H1 (cell line): Measurements from ENCODE around the gene CCDC102A. TPM values are rescaled to one million over a fixed set of nuclear protein-coding genes. Genes with fewer than 3 reads are reported as not detected.

Experiments
- CTCF ChIA-PET: fragments of 300-600 bp; sonication (Branson Sonifier 250); formaldehyde crosslinking; loops from one replicate; lab custom pipeline; 2021; ENCODE audit not compliant: partially characterized antibody; lab: Charles Lee
- POLR2A ChIA-PET: fragments of 300-600 bp; sonication (Branson Sonifier 250); formaldehyde crosslinking; loops from one replicate; lab custom pipeline; 2021; ENCODE audit warnings: inconsistent platforms; ENCODE audit not compliant: partially characterized antibody; lab: Charles Lee
- DNase-seq, 2 experiments: peaks; one replicate each; pipeline versions ENCODE4 v3.0.0 to v3.0.0-alpha.2; 2010 to 2022; ENCODE audit warnings: low spot score in 2 of 2, low read depth in 1 of 2, mixed read lengths in 1 of 2
- FAIRE-seq: peaks from 2 replicates; lab custom pipeline; 2011; peaks lifted over from hg19 to GRCh38; lab: Jason Lieb, UNC
- H2AFZ ChIP-seq: 2 replicates; pipeline ENCODE4 v1.8.1; 2012; ENCODE audit warnings: low read length, inconsistent platforms
- H2AK5ac ChIP-seq: 2 replicates; pipeline ENCODE4 v1.6.1; 2013; ENCODE audit warnings: low read depth, low read length
- H2BK120ac ChIP-seq: replicated peaks from 2 replicates; pipeline ENCODE3; 2013; ENCODE audit warnings: low read depth, low read length, inconsistent platforms
- H2BK12ac ChIP-seq: 2 replicates; pipeline ENCODE4 v1.6.1; 2013; ENCODE audit warnings: low read depth, low read length
- H2BK15ac ChIP-seq: 2 replicates; pipeline ENCODE4 v1.6.1; 2013; ENCODE audit warnings: low read length
- H2BK20ac ChIP-seq: 2 replicates; pipeline ENCODE4 v1.6.1; 2013; ENCODE audit warnings: low read length
- H2BK5ac ChIP-seq: 2 replicates; pipeline ENCODE4 v1.6.1; 2013; ENCODE audit warnings: low read depth, low read length
- H3K14ac ChIP-seq: 2 replicates; pipeline ENCODE4 v1.6.1; 2013; ENCODE audit warnings: inconsistent platforms; ENCODE audit not compliant: insufficient read length
- H3K18ac ChIP-seq: 2 replicates; pipeline ENCODE4 v1.6.1; 2013; ENCODE audit warnings: low read length; ENCODE audit errors: extremely low read depth
- H3K23ac ChIP-seq: 2 replicates; pipeline ENCODE4 v1.6.1; 2013; ENCODE audit warnings: inconsistent platforms; ENCODE audit not compliant: insufficient read length
- H3K23me2 ChIP-seq: 2 replicates; pipeline ENCODE4 v1.6.1; 2013; ENCODE audit warnings: low read depth, low read length
- H3K27ac ChIP-seq: 2 replicates; pipeline ENCODE4 v1.6.1; 2011; ENCODE audit warnings: low read depth, low read length, inconsistent platforms
- H3K27me3 ChIP-seq, 4 experiments: replicated peaks in 1 of 4; 1 replicate in 1 of 4; 2 replicates in 3 of 4; pipeline versions ENCODE4 v1.6.1 to v1.8.1; 2011 to 2013; ENCODE audit warnings: low read length in 3 of 4, mild to moderate bottlenecking in 3 of 4, inconsistent platforms in 2 of 4, mixed read lengths in 2 of 4, moderate library complexity in 1 of 4; ENCODE audit not compliant: control insufficient read depth in 3 of 4, insufficient read depth in 3 of 4; ENCODE audit errors: extremely low read depth in 1 of 4
- H3K36me3 ChIP-seq, 4 experiments: 2 replicates each; pipeline versions ENCODE4 v1.6.1 to v1.8.1; 2011 to 2013; ENCODE audit warnings: mild to moderate bottlenecking in 4 of 4, low read length in 3 of 4, moderate library complexity in 2 of 4, control low read depth in 1 of 4, inconsistent platforms in 1 of 4; ENCODE audit not compliant: insufficient read depth in 4 of 4, control insufficient read depth in 2 of 4
- H3K4ac ChIP-seq: replicated peaks from 2 replicates; pipeline ENCODE3; 2013; ENCODE audit warnings: low read length, low read depth, mixed read lengths, inconsistent platforms; ENCODE audit not compliant: insufficient read length
- H3K4me1 ChIP-seq, 4 experiments: replicated peaks in 1 of 4; 1 replicate in 1 of 4; 2 replicates in 3 of 4; pipeline versions ENCODE4 v1.6.1 to v1.8.1; 2011 to 2013; ENCODE audit warnings: low read length in 3 of 4, inconsistent platforms in 2 of 4, mixed read lengths in 1 of 4; ENCODE audit not compliant: insufficient read depth in 4 of 4, control insufficient read depth in 3 of 4
- H3K4me2 ChIP-seq, 2 experiments: 2 replicates each; pipeline versions ENCODE4 v1.6.1 to v1.8.1; 2011 to 2013; ENCODE audit warnings: low read depth in 2 of 2, low read length in 2 of 2, control low read depth in 1 of 2, inconsistent platforms in 1 of 2, mild to moderate bottlenecking in 1 of 2; ENCODE audit not compliant: insufficient read depth in 1 of 2
- H3K4me3 ChIP-seq, 4 experiments: fragments of 200-600, 300-600 bp in 1 of 4; sonication (generic), shearing (Covaris generic), sonication (Bioruptor Twin) in 1 of 4; 2 replicates each; pipeline versions ENCODE4 v1.5.1 to v1.8.1; 2011 to 2016; ENCODE audit warnings: low read length in 4 of 4, low read depth in 3 of 4, control low read depth in 2 of 4, inconsistent platforms in 2 of 4, mild to moderate bottlenecking in 2 of 4, mixed read lengths in 1 of 4, moderate library complexity in 1 of 4; ENCODE audit not compliant: insufficient read depth in 2 of 4; ENCODE audit errors: extremely low read depth in 1 of 4
- H3K56ac ChIP-seq: replicated peaks from 2 replicates; pipeline ENCODE3; 2013; ENCODE audit warnings: low read depth, mild to moderate bottlenecking, mixed read lengths, low read length, inconsistent platforms; ENCODE audit not compliant: insufficient read length
- H3K79me1 ChIP-seq: 2 replicates; pipeline ENCODE4 v1.6.1; 2013; ENCODE audit warnings: low read depth, low read length, control low read depth
- H3K79me2 ChIP-seq, 2 experiments: 2 replicates each; pipeline versions ENCODE4 v1.6.1 to v1.8.1; 2012 to 2013; ENCODE audit warnings: low read length in 2 of 2, mild to moderate bottlenecking in 2 of 2, inconsistent platforms in 1 of 2; ENCODE audit not compliant: insufficient read depth in 2 of 2, control insufficient read depth in 1 of 2
- H3K9ac ChIP-seq, 4 experiments: replicated peaks in 1 of 4; 1 replicate in 1 of 4; 2 replicates in 3 of 4; pipeline versions ENCODE4 v1.6.1 to v1.8.1; 2011 to 2013; ENCODE audit warnings: low read depth in 3 of 4, low read length in 3 of 4, control low read depth in 2 of 4, mild to moderate bottlenecking in 2 of 4, moderate library complexity in 2 of 4, inconsistent platforms in 1 of 4; ENCODE audit errors: extremely low read depth in 1 of 4
- H3K9me3 ChIP-seq, 2 experiments: 2 replicates each; pipeline versions ENCODE4 v1.6.1 to v1.8.1; 2012 to 2013; ENCODE audit warnings: mild to moderate bottlenecking in 2 of 2, moderate library complexity in 2 of 2, control low read depth in 1 of 2, inconsistent platforms in 1 of 2, low read depth in 1 of 2, low read length in 1 of 2, mixed read lengths in 1 of 2; ENCODE audit not compliant: insufficient read depth in 2 of 2
- H4K20me1 ChIP-seq, 2 experiments: replicated peaks in 1 of 2; 2 replicates each; pipeline versions ENCODE3 to v1.8.1; 2011 to 2013; ENCODE audit warnings: inconsistent platforms in 2 of 2, low read length in 2 of 2, mild to moderate bottlenecking in 1 of 2; ENCODE audit not compliant: insufficient read depth in 2 of 2, control insufficient read depth in 1 of 2
- H4K5ac ChIP-seq: 2 replicates; pipeline ENCODE4 v1.6.1; 2013; ENCODE audit warnings: low read length, low read depth, mixed read lengths, inconsistent platforms; ENCODE audit not compliant: insufficient read length
- H4K8ac ChIP-seq: 2 replicates; pipeline ENCODE4 v1.8.0; 2013; ENCODE audit warnings: mild to moderate bottlenecking, moderate library complexity, low read length, inconsistent platforms; ENCODE audit not compliant: insufficient read depth; ENCODE audit errors: extremely low read depth
- H4K91ac ChIP-seq: replicated peaks from 2 replicates; pipeline ENCODE3; 2013; ENCODE audit warnings: low read length, mixed read lengths, inconsistent platforms; ENCODE audit not compliant: insufficient read length
- BACH1 ChIP-seq: IDR thresholded peaks from 2 replicates; pipeline ENCODE4 v1.6.1; 2012; ENCODE audit warnings: low read length, improper control_type of control experiment
- BRCA1 ChIP-seq: IDR thresholded peaks from 2 replicates; pipeline ENCODE4 v1.6.1; 2012; ENCODE audit warnings: low read depth, low read length, improper control_type of control experiment
- CBX8 ChIP-seq: fragments of 300-800, 300-1000 bp; sonication (generic); IDR thresholded peaks from 2 replicates; pipeline ENCODE4 v1.7.1; 2016; ENCODE audit warnings: low read depth, low read length, borderline replicate concordance
- FOSL1 ChIP-seq: IDR thresholded peaks from 2 replicates; pipeline ENCODE4 v1.6.1; 2011; ENCODE audit warnings: mild to moderate bottlenecking, low read depth, low read length, moderate library complexity; ENCODE audit not compliant: insufficient read depth
- GTF2F1 ChIP-seq: IDR thresholded peaks from 2 replicates; pipeline ENCODE4 v1.6.1; 2012; ENCODE audit warnings: low read depth, low read length, improper control_type of control experiment, borderline replicate concordance
- HDAC2 ChIP-seq, 2 experiments: fragments of 300-600 bp in 1 of 2; sonication (generic) in 1 of 2; IDR thresholded peaks; 2 replicates each; pipeline ENCODE4 v1.6.1; 2011 to 2012; ENCODE audit warnings: low read depth in 2 of 2, low read length in 2 of 2, mild to moderate bottlenecking in 2 of 2, moderate library complexity in 2 of 2, borderline replicate concordance in 1 of 2, inconsistent platforms in 1 of 2
- KDM5A ChIP-seq: fragments of 200-600 bp; IDR thresholded peaks from 2 replicates; pipeline ENCODE4 v1.7.1; 2012; ENCODE audit warnings: mild to moderate bottlenecking, low read length, inconsistent platforms, mixed read lengths
- PHF8 ChIP-seq: fragments of 200-600 bp; sonication (generic); conservative IDR thresholded peaks from 2 replicates; pipeline ENCODE4 v1.7.1; 2012; ENCODE audit warnings: low read depth, mild to moderate bottlenecking, inconsistent platforms, low read length, moderate library complexity
- RAD21 ChIP-seq, 2 experiments: IDR thresholded peaks in 1 of 2; conservative IDR thresholded peaks in 1 of 2; 2 replicates each; pipeline ENCODE4 v1.6.1; 2011; ENCODE audit warnings: low read depth in 2 of 2, low read length in 2 of 2, improper control_type of control experiment in 1 of 2, inconsistent platforms in 1 of 2, mild to moderate bottlenecking in 1 of 2, moderate library complexity in 1 of 2
- RXRA ChIP-seq: IDR thresholded peaks from 2 replicates; pipeline ENCODE4 v1.6.1; 2011; ENCODE audit warnings: low read depth, mild to moderate bottlenecking, low read length, moderate library complexity; ENCODE audit not compliant: insufficient read depth
- SIX5 ChIP-seq: IDR thresholded peaks from 2 replicates; pipeline ENCODE4 v1.6.1; 2011; ENCODE audit warnings: mild to moderate bottlenecking, low read depth, low read length
- SP1 ChIP-seq: IDR thresholded peaks from 2 replicates; pipeline ENCODE4 v1.6.1; 2011; ENCODE audit warnings: low read depth, low read length
- SP2 ChIP-seq: IDR thresholded peaks from 2 replicates; pipeline ENCODE4 v1.6.1; 2012; ENCODE audit warnings: mild to moderate bottlenecking, low read length, inconsistent platforms
- TAF1 ChIP-seq: IDR thresholded peaks from 2 replicates; pipeline ENCODE4 v1.6.1; 2011; ENCODE audit warnings: mild to moderate bottlenecking, low read depth, low read length
- WGBS, 2 experiments: shearing (Covaris generic) in 1 of 2; methylation state at CpG; one replicate each; pipeline versions ENCODE4 v1.1.6 to v1.1.7; 2013 to 2015; ENCODE audit warnings: low lambda C conversion rate in 2 of 2, mixed read lengths in 2 of 2, inconsistent platforms in 1 of 2, low coverage in 1 of 2, missing lambda C conversion rate in 1 of 2; ENCODE audit not compliant: insufficient replicate concordance in 2 of 2, insufficient coverage in 1 of 2, insufficient read length in 1 of 2; ENCODE audit errors: extremely low coverage in 1 of 2, missing lambda C conversion rate in 1 of 2; 5-methylcytosine and 5-hydroxymethylcytosine counted together
- polyA plus RNA-seq, 7 experiments: library from polyadenylated mRNA; depleted of rRNA in 3 of 7; stranded (reverse) in 5 of 7; unstranded in 2 of 7; fragments of >200 nt in 5 of 7; fragments of 200-250 nt in 2 of 7; gene quantifications; 1 replicate in 5 of 7; 2 replicates in 1 of 7; 4 replicates in 1 of 7; pipeline versions ENCODE4 v1.2.1 to v1.2.3, GENCODE V29; 2011 to 2013; ENCODE audit warnings: missing spikeins in 2 of 7, mixed read lengths in 2 of 7
- total RNA-seq: library from RNA; stranded (reverse); fragmentation: NEBNext Ultra II Directional; extraction: Animal tissue kit (Norgen Biotek cat#: 25700); gene quantifications from 2 replicates; pipeline ENCODE4 v1.2.1, GENCODE V29; 2021

The CCDC102A gene
- total and polyA plus RNA-seq, 2 of the 8 experiments (the other 6 are each of a cell fraction or from before 2014, with no cell fraction given): 4.0 to 7.5 TPM

DNA sequence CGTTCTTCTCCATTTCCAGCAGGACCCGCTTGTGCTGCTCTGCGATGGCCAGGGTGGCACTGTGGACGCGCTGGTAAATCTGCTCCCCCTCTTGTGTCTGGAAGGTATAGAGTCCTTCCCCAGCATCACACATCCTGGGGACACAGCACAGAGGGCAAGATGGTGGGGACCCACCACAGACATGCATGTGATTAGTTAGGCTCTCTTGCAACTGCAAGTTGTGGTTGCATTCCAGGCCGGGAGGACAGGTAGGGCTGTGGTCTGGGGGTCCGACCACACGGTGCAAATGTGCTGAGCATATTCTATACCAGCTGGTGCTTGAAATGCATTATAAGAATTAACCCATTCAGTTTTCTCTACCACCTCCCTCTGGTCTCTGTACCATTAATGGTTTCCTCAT lies 62.5 kb downstream of the CCDC102A start:
- H3K9me3 ChIP-seq: no peaks in the 10 kb centered on the region
- H3K23me2 ChIP-seq: no peaks in the 10 kb centered on the region; the same call in 1 of the 2 replicates
- no peak overlapping the region; the same call in 1 of the 2 replicates for H2BK20ac ChIP-seq
- no peak overlapping the region for H3K4ac ChIP-seq
- ChIA-PET CTCF (interaction anchor here (0.8 to 15.0 kb wide), 6 partner anchors 12 to 172 kb away, joined by 3 to 210 read pairs (median 9); partner anchors contain the start of gene POLR2C), POLR2A (interaction anchor here (0.9 to 10.3 kb wide), 7 partner anchors 11 to 55 kb away, joined by 3 to 67 read pairs (median 5); partner anchors contain the start of genes DOK4 and POLR2C)
- H3K79me1 ChIP-seq: 0 out of 2 replicates have a peak, but pooled peaks cover 5% of the 10 kb centered on the region
- H3K14ac ChIP-seq: no peak overlapping the region
- H3K79me2 ChIP-seq: no peaks in the 10 kb centered on the region
- no peak overlapping the region for H4K5ac ChIP-seq
- H3K18ac ChIP-seq: no peak overlapping the region
- H2AFZ ChIP-seq: no peak overlapping the region
- H3K27me3 ChIP-seq: no peaks in the 10 kb centered on the region; a peak in 1 of 7 replicates
- H2BK5ac ChIP-seq: no peak overlapping the region
- DNase-seq: no peak
- H4K8ac ChIP-seq: no peak overlapping the region
- no peak overlapping the region for H3K56ac ChIP-seq
- no peak overlapping the region for H4K91ac ChIP-seq
- H3K4me1 ChIP-seq: peaks cover 10 to 58% (median 45%) of the 10 kb centered on the region in 4 experiments
- H2BK15ac ChIP-seq: no peak overlapping the region
- FAIRE-seq: no peak
- H2AK5ac ChIP-seq: no peak overlapping the region
- no peak overlapping the region for H3K9ac ChIP-seq
- 89% methylated on average over 6 of the region's 8 CpGs; no CpG with 5 or more reads in 1 of the 2 experiments for WGBS, 2 experiments
- H3K36me3 ChIP-seq: peaks cover 16 to 38% (median 27%) of the 10 kb centered on the region in 4 experiments
- no peak overlapping the region for H3K27ac ChIP-seq
- peaks cover 3% of the 10 kb centered on the region in 2 experiments for H4K20me1 ChIP-seq
- no peak overlapping the region for H3K4me2 ChIP-seq
- no peak overlapping the region for H3K23ac ChIP-seq
- no peak overlapping the region for H3K4me3 ChIP-seq
- no peak overlapping the region for H2BK12ac ChIP-seq
- H2BK120ac ChIP-seq: no peak overlapping the region
- no peak for TF ChIP-seq FOSL1
- TF ChIP-seq RXRA: no peak
- TF ChIP-seq RAD21 (IDR thresholded peaks at IDR 0.05 in 1 of 2, conservative IDR thresholded peaks at IDR 0.05 in 1 of 2; ENCODE audit: low read depth in 2 of 2, low read length in 2 of 2): no peak
- no peak for TF ChIP-seq SP1
- no peak for TF ChIP-seq PHF8
- TF ChIP-seq GTF2F1: no peak
- no peak for TF ChIP-seq SP2
- no peak for TF ChIP-seq HDAC2 (IDR thresholded peaks at IDR 0.05; ENCODE audit: borderline replicate concordance in 1 of 2, low read depth in 2 of 2, low read length in 2 of 2)
- no peak for TF ChIP-seq SIX5
- TF ChIP-seq BACH1: no peak
- no peak for TF ChIP-seq BRCA1
- TF ChIP-seq KDM5A: no peak
- no peak for TF ChIP-seq TAF1
- TF ChIP-seq CBX8: no peak
